SK-N-SH (cell line): ENCODE measurements around the gene UST. TPM values are rescaled to one million over a fixed set of nuclear protein-coding genes. Genes with fewer than 3 reads are reported as not detected.

Experiments
- CTCF ChIA-PET: fragments of 300-600, 350-600 bp; formaldehyde crosslinking; extraction: SDS; loops from one replicate; lab custom pipeline; 2021; lab: Yijun Ruan, JAX
- POLR2A ChIA-PET: fragments of 350-600 bp; sonication (Branson Sonifier 250); formaldehyde crosslinking; extraction: SDS; loops from one replicate; lab custom pipeline; 2020; ENCODE audit warnings: antibody characterized with exemption, inconsistent platforms; lab: Yijun Ruan, JAX
- DNase-seq: peaks from one replicate; pipeline ENCODE4 v3.0.0; 2012
- H2AFZ ChIP-seq: fragments of 200-600 bp; sonication (generic); 2 replicates; pipeline ENCODE4 v1.8.1; 2016; ENCODE audit warnings: antibody characterized with exemption, mild to moderate bottlenecking, low read depth
- H3F3A ChIP-seq: fragments of 200-600 bp; sonication (generic); replicated peaks from 2 replicates; pipeline ENCODE3; 2016; ENCODE audit warnings: antibody characterized with exemption, mild to moderate bottlenecking; ENCODE audit not compliant: insufficient read depth
- H3K27ac ChIP-seq, 2 experiments: fragments of 200-500 bp in 1 of 2; fragments of 200-600 bp in 1 of 2; sonication (Bioruptor generic) in 1 of 2; sonication (generic), shearing (Covaris generic) in 1 of 2; 2 replicates each; pipeline versions ENCODE4 v1.5.1 to v1.6.1; 2014 to 2016; ENCODE audit warnings: low read depth in 2 of 2, inconsistent platforms in 1 of 2, low read length in 1 of 2, mild to moderate bottlenecking in 1 of 2, mixed read lengths in 1 of 2
- H3K27me3 ChIP-seq: fragments of 200-600 bp; sonication (generic), shearing (Covaris generic); 2 replicates; pipeline ENCODE4 v1.6.1; 2016; ENCODE audit warnings: mixed run types; ENCODE audit not compliant: insufficient read depth
- H3K36me3 ChIP-seq, 2 experiments: fragments of 200-500 bp in 1 of 2; fragments of 200-600 bp in 1 of 2; sonication (Bioruptor generic) in 1 of 2; sonication (generic) in 1 of 2; replicated peaks in 1 of 2; 2 replicates each; pipeline versions ENCODE3 to v1.5.1; 2014 to 2016; ENCODE audit warnings: low read length in 1 of 2, mild to moderate bottlenecking in 1 of 2; ENCODE audit not compliant: insufficient read depth in 2 of 2, control insufficient read depth in 1 of 2
- H3K4me1 ChIP-seq, 2 experiments: fragments of 200-500 bp in 1 of 2; fragments of 200-600 bp in 1 of 2; sonication (Bioruptor generic) in 1 of 2; sonication (generic), shearing (Covaris generic) in 1 of 2; 2 replicates each; pipeline versions ENCODE4 v1.5.1 to v1.6.1; 2014 to 2016; ENCODE audit warnings: low read depth in 1 of 2, low read length in 1 of 2, mixed run types in 1 of 2; ENCODE audit not compliant: insufficient read depth in 2 of 2, control insufficient read depth in 1 of 2
- H3K4me2 ChIP-seq: fragments of 200-600 bp; sonication (generic), shearing (Covaris generic); 2 replicates; pipeline ENCODE4 v1.6.1; 2017; ENCODE audit warnings: mixed run types
- H3K4me3 ChIP-seq, 2 experiments: fragments of 200-500 bp in 1 of 2; fragments of 200-600 bp in 1 of 2; sonication (Bioruptor generic) in 1 of 2; sonication (generic), shearing (Covaris generic) in 1 of 2; 2 replicates each; pipeline versions ENCODE4 v1.5.1 to v1.8.1; 2014 to 2016; ENCODE audit warnings: low read depth in 2 of 2, inconsistent platforms in 1 of 2, low read length in 1 of 2, mild to moderate bottlenecking in 1 of 2, mixed read lengths in 1 of 2, moderate library complexity in 1 of 2
- H3K79me2 ChIP-seq: fragments of 200-600 bp; sonication (generic); 2 replicates; pipeline ENCODE4 v1.8.1; 2017; ENCODE audit warnings: mild to moderate bottlenecking; ENCODE audit not compliant: insufficient read depth
- H3K9ac ChIP-seq: fragments of 200-600 bp; sonication (generic); 2 replicates; pipeline ENCODE4 v1.6.1; 2017; ENCODE audit warnings: mixed run types
- H3K9me2 ChIP-seq: fragments of 200-600 bp; sonication (generic); 2 replicates; pipeline ENCODE4 v1.6.1; 2017; ENCODE audit warnings: mixed run types
- H3K9me3 ChIP-seq: fragments of 200-600 bp; sonication (generic); 2 replicates; pipeline ENCODE4 v1.6.1; 2017; ENCODE audit warnings: mixed run types, mild to moderate bottlenecking, moderate library complexity
- H4K20me1 ChIP-seq: fragments of 200-600 bp; sonication (generic); 2 replicates; pipeline ENCODE4 v1.6.1; 2017; ENCODE audit warnings: mild to moderate bottlenecking, mixed run types; ENCODE audit not compliant: insufficient read depth
- CHD2 ChIP-seq: fragments of 150-350 bp; IDR thresholded peaks from 2 replicates; pipeline ENCODE4 v1.6.1; 2018; ENCODE audit warnings: low read length; ENCODE audit not compliant: partially characterized antibody
- ELF1 ChIP-seq: IDR thresholded peaks from 2 replicates; pipeline ENCODE4 v1.4.0; 2012
- FOXM1 ChIP-seq: IDR thresholded peaks from 2 replicates; pipeline ENCODE4 v1.4.0; 2012; ENCODE audit warnings: low read depth, mild to moderate bottlenecking
- GABPA ChIP-seq: IDR thresholded peaks from 2 replicates; pipeline ENCODE4 v1.4.0; 2012; ENCODE audit warnings: low read depth, mild to moderate bottlenecking
- GATA2 ChIP-seq: sonication (generic); formaldehyde crosslinking; IDR thresholded peaks from 2 replicates; pipeline ENCODE4 v1.5.0; 2020; ENCODE audit warnings: mild to moderate bottlenecking, missing genetic modification reagents
- JUND ChIP-seq: IDR thresholded peaks from 2 replicates; pipeline ENCODE4 v1.4.0; 2012
- MEF2A ChIP-seq: IDR thresholded peaks from 2 replicates; pipeline ENCODE4 v1.4.0; 2012; ENCODE audit warnings: low read depth, borderline replicate concordance
- MXI1 ChIP-seq: IDR thresholded peaks from 2 replicates; pipeline ENCODE4 v1.6.1; 2012; ENCODE audit warnings: mild to moderate bottlenecking, low read depth, low read length, improper control_type of control experiment
- NRF1 ChIP-seq: IDR thresholded peaks from 2 replicates; pipeline ENCODE4 v1.6.1; 2012; ENCODE audit warnings: low read depth, mild to moderate bottlenecking, low read length
- POLR2AphosphoS5 ChIP-seq: IDR thresholded peaks from 2 replicates; pipeline ENCODE4 v1.6.1; 2012; ENCODE audit warnings: low read depth, low read length
- RAD21 ChIP-seq: IDR thresholded peaks from 2 replicates; pipeline ENCODE4 v1.6.1; 2012; ENCODE audit warnings: mild to moderate bottlenecking, low read length
- RCOR1 ChIP-seq: fragments of 150-350 bp; IDR thresholded peaks from 2 replicates; pipeline ENCODE4 v1.6.1; 2017; ENCODE audit warnings: antibody characterized with exemption, low read length
- RFX5 ChIP-seq: IDR thresholded peaks from 2 replicates; pipeline ENCODE4 v1.6.1; 2012; ENCODE audit warnings: mild to moderate bottlenecking, improper control_type of control experiment, low read length
- RXRA ChIP-seq: IDR thresholded peaks from 2 replicates; pipeline ENCODE4 v1.4.0; 2012; ENCODE audit warnings: low read depth, mild to moderate bottlenecking, borderline replicate concordance
- SIN3A ChIP-seq: IDR thresholded peaks from 2 replicates; pipeline ENCODE4 v1.6.1; 2012; ENCODE audit warnings: low read depth, mild to moderate bottlenecking, low read length, moderate library complexity, borderline replicate concordance
- SMC3 ChIP-seq: IDR thresholded peaks from 2 replicates; pipeline ENCODE4 v1.6.1; 2012; ENCODE audit warnings: low read depth, low read length, improper control_type of control experiment
- TAF1 ChIP-seq: IDR thresholded peaks from 2 replicates; pipeline ENCODE4 v1.6.1; 2012; ENCODE audit warnings: low read depth, mild to moderate bottlenecking, low read length, moderate library complexity, borderline replicate concordance
- TCF12 ChIP-seq: IDR thresholded peaks from 2 replicates; pipeline ENCODE4 v1.4.0; 2012
- TEAD4 ChIP-seq: IDR thresholded peaks from 2 replicates; pipeline ENCODE4 v1.4.0; 2012; ENCODE audit warnings: mild to moderate bottlenecking, borderline replicate concordance; ENCODE audit not compliant: insufficient read depth
- WGBS: methylation state at CpG from one replicate; pipeline ENCODE4 v1.1.6; 2017; ENCODE audit warnings: low lambda C conversion rate; 5-methylcytosine and 5-hydroxymethylcytosine counted together
- polyA plus RNA-seq, 3 experiments: library from polyadenylated mRNA; depleted of rRNA; stranded (reverse); fragments of >200 nt; gene quantifications; 2 replicates each; pipeline ENCODE4 v1.2.3, GENCODE V29; 2012
- TF ChIP-seq, protein P1 (sequence below): fragments of 200-600 bp; sonication (generic); IDR thresholded peaks from 2 replicates; pipeline ENCODE4 v1.6.1; 2017; ENCODE audit warnings: antibody characterized with exemption, mild to moderate bottlenecking, moderate library complexity
- TF ChIP-seq, protein P2 (sequence below): IDR thresholded peaks from 2 replicates; pipeline ENCODE4 v1.4.0; 2012; ENCODE audit warnings: low read depth, borderline replicate concordance
- TF ChIP-seq, protein P3 (sequence below): IDR thresholded peaks from 2 replicates; pipeline ENCODE4 v1.4.0; 2012; ENCODE audit warnings: low read depth
- TF ChIP-seq, protein P4 (sequence below): fragments of 150-350 bp; IDR thresholded peaks from 2 replicates; pipeline ENCODE4 v1.6.1; 2017; ENCODE audit warnings: antibody characterized with exemption, low read length, low read depth, borderline replicate concordance

The UST gene
- polyA plus RNA-seq, 1 of the 3 experiments (the other 2 are of a cell fraction) = 1.7 TPM

DNA sequence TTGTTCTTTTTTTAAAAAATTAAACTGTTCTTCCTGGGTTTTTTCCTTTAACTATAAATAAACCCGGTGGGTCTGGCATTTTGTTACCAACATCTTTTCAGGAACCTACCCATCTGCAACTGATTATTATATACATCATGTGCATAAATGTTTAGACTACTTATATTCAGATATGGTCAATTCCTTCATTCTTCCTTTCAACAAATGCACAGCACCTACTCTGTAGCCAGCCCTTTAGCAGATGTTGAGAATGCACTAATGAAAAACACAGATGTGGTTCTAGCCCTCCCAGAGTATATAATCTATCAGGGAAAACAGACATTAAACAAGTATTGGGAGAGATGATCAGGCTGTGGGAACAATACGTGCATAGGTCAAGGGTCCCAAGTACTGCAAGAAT, 237.1 kb downstream of the UST start:
- DNase-seq = no peak
- no peaks in the 10 kb centered on the region for H3K9me3 ChIP-seq
- no peak overlapping the region for H3K27ac ChIP-seq
- H3K4me2 ChIP-seq = no peak overlapping the region
- no peak overlapping the region for H2AFZ ChIP-seq
- no peaks in the 10 kb centered on the region for H4K20me1 ChIP-seq
- H3F3A ChIP-seq = no peaks in the 10 kb centered on the region
- TF ChIP-seq JUND = no peak
- no peak for TF ChIP-seq NRF1
- no peak for TF ChIP-seq FOXM1
- TF ChIP-seq GABPA = no peak
- no peak for TF ChIP-seq TAF1
- no peak for TF ChIP-seq POLR2AphosphoS5
- TF ChIP-seq, protein P1, sequence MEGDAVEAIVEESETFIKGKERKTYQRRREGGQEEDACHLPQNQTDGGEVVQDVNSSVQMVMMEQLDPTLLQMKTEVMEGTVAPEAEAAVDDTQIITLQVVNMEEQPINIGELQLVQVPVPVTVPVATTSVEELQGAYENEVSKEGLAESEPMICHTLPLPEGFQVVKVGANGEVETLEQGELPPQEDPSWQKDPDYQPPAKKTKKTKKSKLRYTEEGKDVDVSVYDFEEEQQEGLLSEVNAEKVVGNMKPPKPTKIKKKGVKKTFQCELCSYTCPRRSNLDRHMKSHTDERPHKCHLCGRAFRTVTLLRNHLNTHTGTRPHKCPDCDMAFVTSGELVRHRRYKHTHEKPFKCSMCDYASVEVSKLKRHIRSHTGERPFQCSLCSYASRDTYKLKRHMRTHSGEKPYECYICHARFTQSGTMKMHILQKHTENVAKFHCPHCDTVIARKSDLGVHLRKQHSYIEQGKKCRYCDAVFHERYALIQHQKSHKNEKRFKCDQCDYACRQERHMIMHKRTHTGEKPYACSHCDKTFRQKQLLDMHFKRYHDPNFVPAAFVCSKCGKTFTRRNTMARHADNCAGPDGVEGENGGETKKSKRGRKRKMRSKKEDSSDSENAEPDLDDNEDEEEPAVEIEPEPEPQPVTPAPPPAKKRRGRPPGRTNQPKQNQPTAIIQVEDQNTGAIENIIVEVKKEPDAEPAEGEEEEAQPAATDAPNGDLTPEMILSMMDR = no peak
- ChIA-PET CTCF (interaction anchor here (0.7 kb wide), 1 partner anchor 45 kb away, joined by 3 read pairs; no protein-coding TSS in a partner anchor), POLR2A (no interaction called here)
- 54% methylated on average over 2 of the region's 2 CpGs for WGBS
- H3K79me2 ChIP-seq = no peaks in the 10 kb centered on the region
- H3K27me3 ChIP-seq = no peaks in the 10 kb centered on the region
- H3K36me3 ChIP-seq = no peaks in the 10 kb centered on the region
- no peaks in the 10 kb centered on the region for H3K4me1 ChIP-seq
- no peaks in the 10 kb centered on the region for H3K9me2 ChIP-seq
- H3K4me3 ChIP-seq = no peak overlapping the region
- no peak overlapping the region for H3K9ac ChIP-seq

DNA sequence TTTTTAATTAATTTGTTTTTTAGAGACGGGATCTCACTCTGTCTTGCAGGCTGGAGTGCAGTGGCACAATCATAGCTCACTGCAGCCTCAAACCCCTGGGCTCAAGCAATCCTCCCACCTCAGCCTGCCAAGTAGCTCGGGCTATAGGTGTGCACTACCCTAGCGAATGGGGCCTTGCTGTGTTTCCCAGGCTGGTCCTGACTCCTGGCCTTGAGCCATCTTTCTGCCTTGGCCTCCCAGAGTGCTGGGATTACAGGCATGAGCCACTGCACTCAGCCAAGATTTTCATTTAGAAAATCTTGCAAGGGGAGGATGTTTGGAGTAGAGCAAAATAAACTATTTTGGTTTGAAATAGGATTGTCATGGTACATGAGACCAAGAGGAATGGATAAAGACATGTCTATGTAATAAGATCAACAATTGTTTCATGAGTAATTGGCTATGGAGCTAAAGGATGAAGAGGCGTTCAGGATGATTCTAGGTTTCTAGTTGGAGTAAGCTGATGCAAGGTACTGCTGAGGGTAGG, 237.8 kb downstream of the UST start:
- Histone ChIP-seq H3F3A (no peaks in the 10 kb centered on the region), H3K79me2 (no peaks in the 10 kb centered on the region), H3K4me2 (no peak overlapping the region), H3K9me2 (no peaks in the 10 kb centered on the region), H3K9ac (no peak overlapping the region), H3K27ac (no peak overlapping the region), H3K4me1 (no peaks in the 10 kb centered on the region), H3K9me3 (no peaks in the 10 kb centered on the region), H2AFZ (no peak overlapping the region), H3K36me3 (no peaks in the 10 kb centered on the region), H3K27me3 (no peaks in the 10 kb centered on the region), H3K4me3 (no peak overlapping the region), H4K20me1 (no peaks in the 10 kb centered on the region)
- ChIA-PET CTCF (interaction anchor here (0.7 kb wide), 1 partner anchor 44 kb away, joined by 3 read pairs; no protein-coding TSS in a partner anchor), POLR2A (no interaction called here)
- DNase-seq = no peak
- WGBS = 55% methylated on average over 4 of the region's 4 CpGs
- TF ChIP-seq MXI1 = no peak
- TF ChIP-seq MEF2A = no peak
- TF ChIP-seq TCF12 = no peak
- TF ChIP-seq, protein P2, sequence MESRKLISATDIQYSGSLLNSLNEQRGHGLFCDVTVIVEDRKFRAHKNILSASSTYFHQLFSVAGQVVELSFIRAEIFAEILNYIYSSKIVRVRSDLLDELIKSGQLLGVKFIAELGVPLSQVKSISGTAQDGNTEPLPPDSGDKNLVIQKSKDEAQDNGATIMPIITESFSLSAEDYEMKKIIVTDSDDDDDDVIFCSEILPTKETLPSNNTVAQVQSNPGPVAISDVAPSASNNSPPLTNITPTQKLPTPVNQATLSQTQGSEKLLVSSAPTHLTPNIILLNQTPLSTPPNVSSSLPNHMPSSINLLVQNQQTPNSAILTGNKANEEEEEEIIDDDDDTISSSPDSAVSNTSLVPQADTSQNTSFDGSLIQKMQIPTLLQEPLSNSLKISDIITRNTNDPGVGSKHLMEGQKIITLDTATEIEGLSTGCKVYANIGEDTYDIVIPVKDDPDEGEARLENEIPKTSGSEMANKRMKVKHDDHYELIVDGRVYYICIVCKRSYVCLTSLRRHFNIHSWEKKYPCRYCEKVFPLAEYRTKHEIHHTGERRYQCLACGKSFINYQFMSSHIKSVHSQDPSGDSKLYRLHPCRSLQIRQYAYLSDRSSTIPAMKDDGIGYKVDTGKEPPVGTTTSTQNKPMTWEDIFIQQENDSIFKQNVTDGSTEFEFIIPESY = no peak
- no peak for TF ChIP-seq JUND
- no peak for TF ChIP-seq RCOR1
- TF ChIP-seq GABPA = no peak
- no peak for TF ChIP-seq SMC3
- no peak for TF ChIP-seq FOXM1
- TF ChIP-seq SIN3A = no peak
- no peak for TF ChIP-seq RFX5
- TF ChIP-seq TEAD4 = no peak
- no peak for TF ChIP-seq CHD2
- no peak for TF ChIP-seq RXRA
- no peak for TF ChIP-seq ELF1
- no peak for TF ChIP-seq GATA2
- TF ChIP-seq, protein P3, sequence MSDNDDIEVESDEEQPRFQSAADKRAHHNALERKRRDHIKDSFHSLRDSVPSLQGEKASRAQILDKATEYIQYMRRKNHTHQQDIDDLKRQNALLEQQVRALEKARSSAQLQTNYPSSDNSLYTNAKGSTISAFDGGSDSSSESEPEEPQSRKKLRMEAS = no peak
- no peak for TF ChIP-seq RAD21
- TF ChIP-seq, protein P4, sequence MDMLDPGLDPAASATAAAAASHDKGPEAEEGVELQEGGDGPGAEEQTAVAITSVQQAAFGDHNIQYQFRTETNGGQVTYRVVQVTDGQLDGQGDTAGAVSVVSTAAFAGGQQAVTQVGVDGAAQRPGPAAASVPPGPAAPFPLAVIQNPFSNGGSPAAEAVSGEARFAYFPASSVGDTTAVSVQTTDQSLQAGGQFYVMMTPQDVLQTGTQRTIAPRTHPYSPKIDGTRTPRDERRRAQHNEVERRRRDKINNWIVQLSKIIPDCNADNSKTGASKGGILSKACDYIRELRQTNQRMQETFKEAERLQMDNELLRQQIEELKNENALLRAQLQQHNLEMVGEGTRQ = no peak
- TF ChIP-seq, protein P1 = no peak
